Activated T-helper 9 cell treated with anti-CD3 and anti-CD28 coated beads, Interleukin-2, amount 50 U/mL, for 16 hours (primary cell): ENCODE data around the gene CNR1.
"Not testable (repeated sequence)": the region's sequence is repeated elsewhere in the genome, so short reads cannot be mapped to it uniquely, and the experiment has no call there.

Experiments
- DNase-seq: peaks from one replicate; pipeline ENCODE4 v3.0.0-alpha.2; 2020; ENCODE audit warnings: low read depth

CNR1 gene

DNA sequence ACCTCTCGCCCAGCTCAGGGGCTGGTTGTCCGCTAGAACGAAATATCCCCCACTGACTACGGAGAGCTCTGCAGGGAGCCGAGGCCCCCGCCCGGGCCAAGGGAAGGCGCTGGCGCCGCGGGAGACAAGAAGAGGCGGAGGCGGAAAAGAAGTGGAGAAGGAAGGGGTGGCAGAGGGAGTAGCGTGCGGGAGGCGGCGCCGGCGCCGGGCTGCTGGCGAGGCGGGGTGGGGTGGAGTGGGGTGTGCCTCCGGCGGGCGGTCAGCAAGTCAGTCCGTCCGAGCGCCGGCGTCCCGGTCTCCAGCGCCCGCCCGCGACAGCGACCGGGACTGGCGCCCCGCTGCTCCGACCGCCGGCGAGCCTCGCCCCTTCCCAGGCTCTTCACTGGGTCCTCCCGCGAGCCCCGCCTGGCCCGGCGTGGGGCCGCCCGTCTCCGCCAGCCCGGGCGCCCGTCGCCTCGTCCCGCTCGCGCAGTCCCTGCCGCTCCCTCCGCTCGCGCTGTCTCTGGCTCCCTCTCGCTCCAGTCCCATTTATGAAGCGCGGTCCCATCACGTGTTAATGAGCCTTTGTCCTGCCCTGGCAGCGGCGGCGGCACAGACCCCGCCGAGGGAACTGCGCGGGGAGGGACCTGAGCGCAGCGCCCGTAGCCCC is at the start of gene CNR1:
Gene CNR1, minus strand, starts transcription at position 504 of the 649 bp plus-strand sequence. CDS start 21,073 bp downstream, outside the sequence.
- DNase-seq = no peak

DNA sequence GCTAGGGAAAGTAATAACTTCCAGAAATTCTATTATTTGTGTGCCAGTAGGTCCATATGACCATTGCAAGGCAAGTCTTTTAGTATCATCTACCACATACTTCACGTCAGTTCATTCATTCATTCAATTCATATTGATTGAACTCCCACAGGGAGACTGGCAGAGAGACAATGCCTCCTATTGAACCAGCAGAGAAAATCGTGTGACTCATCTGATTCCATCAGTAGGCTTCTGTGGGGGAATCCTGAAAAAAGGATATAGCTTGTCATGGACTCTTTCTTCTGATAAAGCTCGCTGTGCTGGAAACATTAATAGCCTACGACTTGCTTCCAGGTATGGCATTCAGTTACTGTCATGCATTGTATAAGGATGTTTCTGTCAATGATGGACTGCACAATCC is 45.3 kb upstream of the CNR1 start:
- no peak for DNase-seq

DNA sequence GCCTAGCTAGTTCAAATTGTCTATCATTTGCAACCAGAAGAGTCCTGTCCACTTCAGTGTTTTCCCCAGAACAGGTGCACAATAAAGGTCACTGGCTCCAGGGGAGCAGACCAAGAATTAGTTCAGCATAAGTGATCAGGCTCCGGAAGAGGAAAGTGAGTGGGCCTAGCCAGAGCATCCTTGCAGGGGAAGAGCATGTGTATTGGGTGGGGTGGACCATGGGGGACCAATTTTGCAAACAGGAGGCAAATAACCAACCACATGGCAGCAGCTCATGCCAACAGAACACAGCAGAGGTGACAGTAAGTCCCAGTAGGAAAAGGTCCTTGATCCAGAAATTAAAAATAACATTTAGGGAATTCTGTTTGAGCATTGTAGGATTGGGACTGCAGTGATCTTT is 43.2 kb upstream of the CNR1 start:
- no peak for DNase-seq

DNA sequence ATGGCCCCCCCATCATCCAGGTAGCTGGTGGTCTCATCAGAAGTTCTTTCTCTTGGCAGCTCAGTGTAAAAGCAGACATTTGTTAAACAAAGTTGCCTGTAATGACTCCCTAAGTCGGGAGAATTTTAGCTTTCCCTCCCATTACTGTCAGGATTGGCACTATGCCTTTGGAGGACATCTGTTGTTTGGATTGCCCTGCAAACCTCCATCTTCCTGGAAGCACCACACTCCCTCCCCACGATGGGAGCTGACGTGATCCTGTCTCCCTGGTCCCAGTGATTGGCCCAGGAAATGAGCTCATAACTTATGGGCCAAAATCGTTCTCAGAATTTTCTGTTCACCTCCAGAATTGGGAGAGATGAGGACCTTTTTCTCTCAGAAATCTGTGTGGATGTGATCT is 42.6 kb upstream of the CNR1 start:
- DNase-seq = no peak

DNA sequence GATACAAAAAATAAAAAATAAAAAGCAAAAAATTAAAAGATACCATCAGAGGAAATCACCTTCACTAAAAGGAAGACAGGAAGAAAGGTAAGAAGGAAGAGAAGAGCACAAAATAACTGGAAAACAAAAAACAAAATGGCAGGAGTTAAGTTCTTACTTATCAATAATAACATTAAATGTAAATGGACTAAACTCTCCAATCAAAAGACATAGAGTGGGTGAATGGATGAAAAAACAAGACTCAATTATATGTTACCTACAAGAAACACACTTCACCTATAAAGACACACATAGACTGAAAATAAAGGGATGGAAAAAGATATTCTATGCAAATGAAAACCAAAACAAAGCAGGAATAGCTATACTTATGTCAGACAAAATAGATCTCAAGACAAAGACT is 35.6 kb upstream of the CNR1 start:
- DNase-seq = not testable (repeated sequence)

DNA sequence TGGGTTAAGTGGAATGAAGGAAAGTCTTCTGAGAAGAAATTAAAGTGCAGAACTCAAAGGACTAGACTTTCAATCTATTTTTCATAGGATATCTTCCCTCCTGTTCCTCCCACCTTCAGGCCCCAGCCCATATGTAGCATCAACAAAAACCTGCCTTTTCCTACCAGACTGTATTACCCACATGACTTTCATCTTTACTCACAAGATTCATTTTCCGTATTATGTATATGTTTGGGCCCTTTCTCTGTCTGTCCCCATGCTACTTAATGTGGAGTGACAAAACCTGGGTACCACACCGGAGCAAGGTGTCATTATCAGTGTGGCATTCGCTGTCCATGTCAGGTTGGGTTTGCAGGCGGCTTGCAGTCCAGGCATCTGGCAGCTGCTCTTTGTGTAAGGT is 18.8 kb upstream of the CNR1 start:
- no peak for DNase-seq

DNA sequence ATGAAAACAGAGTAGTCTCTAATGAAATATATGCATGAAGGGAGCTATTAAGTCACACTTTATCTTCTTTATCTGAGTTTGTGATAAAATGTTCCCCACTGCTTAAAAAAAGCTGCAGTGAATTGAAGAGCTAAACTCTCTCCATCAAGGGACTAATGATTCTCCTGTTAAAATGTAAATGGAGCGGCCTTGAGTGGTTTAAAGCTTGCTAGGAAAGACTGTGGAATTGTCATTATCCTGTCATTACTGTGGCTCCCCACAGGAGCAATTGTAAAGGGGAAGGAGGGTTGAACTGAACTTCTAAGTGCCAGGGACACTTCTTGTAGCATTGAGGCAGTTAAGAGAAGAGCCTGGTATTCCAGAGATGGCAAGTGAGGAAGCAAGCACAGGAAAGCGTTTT is 17.3 kb upstream of the CNR1 start:
- DNase-seq = no peak

DNA sequence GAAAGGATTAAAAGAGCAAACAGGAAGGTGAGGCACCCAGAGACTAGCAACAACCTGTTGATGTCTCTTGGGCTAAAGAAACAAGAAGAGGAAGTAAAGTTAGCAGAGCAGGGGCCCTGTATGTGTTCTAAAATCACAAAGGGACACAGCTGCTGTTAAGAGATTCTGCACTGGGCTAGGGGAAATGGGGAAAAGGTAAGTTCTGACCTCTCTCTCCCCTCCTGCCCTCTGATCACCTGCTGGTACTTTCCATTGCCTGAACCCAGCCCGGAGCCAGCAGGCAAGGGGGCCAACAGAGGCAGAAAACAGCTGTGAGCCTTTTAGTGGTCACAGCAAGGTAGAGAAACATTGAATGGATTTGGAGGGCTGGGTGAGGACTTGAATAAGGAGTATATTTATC is 13.5 kb upstream of the CNR1 start:
- DNase-seq = no peak

DNA sequence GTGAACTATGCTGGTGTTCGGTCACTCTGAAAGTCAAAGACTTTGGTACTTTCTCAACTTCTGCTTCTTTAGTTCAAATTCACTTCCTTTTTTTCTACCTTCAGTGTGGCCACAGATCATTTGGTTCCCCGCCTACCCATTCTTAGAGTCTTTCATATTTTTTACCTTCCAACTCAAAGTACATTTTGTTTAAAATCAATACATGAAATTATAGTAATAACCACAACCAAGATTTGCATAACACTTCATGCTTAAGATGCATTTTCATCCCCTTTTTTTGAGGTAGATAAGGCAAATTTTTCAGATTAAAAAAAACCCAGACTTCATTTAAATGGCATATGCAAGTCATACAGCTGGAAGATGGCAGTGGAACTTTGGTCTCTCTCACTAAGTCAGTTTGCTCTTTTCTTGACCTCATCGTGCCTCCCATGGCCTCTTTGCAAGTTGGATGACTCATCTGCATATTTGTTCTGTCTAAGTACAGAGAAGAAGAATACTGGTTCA is 11.9 kb upstream of the CNR1 start:
- no peak for DNase-seq

DNA sequence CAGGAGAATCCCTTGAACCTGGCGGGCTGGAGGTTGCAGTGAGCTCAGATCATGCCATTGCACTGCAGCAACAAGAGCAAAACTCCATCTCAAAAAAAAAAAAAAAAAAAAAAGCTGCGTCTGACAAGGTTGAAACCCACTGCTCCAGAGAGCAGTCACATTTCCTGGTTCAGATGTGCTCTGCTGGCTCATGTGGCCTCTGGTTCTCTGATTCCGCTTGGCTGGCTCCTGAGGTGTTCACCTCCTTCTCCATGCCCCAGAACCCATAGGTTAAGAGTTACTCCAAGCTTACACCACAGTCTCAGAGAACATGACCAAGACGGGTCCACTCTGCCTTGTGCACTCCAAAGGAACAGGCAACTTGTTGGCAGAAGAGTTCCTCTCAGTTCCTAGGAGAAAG is 8.8 kb upstream of the CNR1 start:
- no peak for DNase-seq

DNA sequence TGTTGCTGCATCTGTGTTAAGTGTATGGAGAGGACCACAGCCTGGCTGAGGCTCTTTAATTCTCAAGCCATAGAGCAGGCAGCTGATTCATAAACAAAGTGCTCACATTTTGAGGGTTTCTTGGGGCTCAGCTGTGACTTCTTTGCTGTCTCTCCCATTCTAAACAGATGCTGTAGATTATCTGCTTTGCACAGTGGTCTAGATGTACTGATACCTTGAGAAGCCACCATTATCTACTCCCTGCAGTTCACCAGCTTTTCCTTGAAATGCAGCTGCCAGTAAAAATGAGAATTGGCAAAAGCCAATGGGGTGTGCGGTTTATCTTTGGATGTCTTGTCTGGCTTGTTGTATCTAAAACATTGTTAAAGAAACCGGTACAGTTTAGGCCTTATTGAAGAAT is 5.2 kb upstream of the CNR1 start:
- DNase-seq = no peak

DNA sequence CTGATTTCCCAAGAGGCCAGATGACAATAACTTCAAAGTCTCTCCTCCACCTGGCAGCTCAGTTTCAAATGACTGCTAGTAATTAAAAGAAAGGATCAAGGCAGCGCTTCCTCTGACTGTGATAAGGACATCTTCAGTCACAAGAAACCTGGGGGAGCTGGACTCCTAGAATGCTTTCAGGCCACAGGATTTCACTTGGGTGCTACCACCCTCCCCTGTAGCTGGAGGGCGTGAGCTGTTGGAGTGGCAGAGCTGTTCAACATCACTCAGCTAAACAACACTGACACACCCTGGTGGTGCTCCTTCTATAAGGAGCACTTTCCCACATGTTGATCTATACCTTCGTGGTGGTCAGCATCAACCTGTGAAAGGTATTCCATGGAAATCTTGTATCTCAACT is 2.2 kb upstream of the CNR1 start:
- no peak for DNase-seq

DNA sequence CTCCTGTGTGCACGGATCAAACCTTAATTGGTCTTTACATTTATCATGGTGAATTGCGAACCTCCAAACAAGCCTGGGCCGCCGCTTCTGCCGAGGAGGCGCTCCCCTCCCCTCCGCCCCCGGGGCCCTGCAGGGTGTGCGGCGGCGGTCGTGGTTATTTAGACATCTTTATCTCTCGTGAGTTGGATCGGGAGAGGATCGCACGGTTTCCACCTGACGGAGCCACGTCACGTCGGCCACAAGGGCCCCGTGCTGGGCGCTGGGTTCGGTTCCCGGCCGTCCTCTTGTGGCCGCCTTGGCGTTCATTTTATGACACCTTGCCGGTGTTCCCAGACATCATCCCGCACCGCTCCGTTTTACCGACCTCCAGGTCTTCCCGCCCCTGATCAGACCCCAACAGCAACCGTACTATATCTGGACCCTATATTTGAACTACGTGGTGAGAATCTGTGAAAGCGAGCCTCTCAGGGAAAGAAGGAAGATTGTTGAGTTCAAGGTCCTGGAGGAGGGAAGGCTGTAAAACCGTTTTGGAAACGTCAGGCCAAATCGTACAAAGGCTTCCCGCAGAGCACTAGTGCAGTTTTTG is 1.3 kb upstream of the CNR1 start:
- DNase-seq = no peak

DNA sequence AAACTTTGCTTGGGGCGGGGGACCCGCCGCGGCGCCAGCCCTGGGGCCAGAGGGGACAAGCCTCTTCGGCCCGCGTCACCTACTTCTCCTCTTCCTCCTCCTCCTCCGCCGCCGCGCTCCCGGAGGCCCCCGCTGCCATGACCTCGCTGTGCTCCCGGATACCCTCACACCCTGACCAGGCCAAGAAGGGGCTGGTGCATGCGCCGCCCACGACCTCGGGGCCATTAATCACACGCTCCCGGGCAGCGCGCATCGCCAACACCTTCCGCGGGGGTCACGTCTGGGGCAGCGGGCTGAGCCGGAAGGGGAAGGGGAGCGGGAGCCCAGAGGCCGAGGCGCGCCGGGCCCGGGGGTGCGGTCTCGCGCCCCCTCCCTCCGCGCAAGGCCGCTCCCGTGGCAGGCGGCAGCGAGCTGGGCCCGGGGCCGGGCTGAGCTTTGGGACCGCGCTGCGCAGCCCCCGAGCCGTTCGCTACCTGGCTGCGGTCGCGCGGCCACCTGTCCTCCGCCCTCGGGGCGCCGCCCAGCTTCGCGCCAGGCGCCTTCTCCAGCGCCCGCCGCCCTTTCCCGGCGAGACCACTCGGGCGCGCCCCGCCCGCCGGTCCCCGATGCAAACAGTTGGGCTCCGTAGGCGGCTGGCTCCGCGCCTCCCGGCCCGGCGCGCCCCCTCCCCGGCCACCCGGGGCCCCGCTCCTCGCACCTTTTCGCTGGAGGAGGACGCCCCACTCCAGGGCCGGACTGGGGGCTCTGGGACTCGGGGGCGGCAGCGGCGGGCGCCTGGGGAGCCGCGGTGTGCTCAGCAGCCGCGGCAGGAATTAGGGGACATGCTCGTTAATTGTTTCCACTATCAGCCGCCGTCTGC is 575 bp upstream of the CNR1 start:
- no peak for DNase-seq

DNA sequence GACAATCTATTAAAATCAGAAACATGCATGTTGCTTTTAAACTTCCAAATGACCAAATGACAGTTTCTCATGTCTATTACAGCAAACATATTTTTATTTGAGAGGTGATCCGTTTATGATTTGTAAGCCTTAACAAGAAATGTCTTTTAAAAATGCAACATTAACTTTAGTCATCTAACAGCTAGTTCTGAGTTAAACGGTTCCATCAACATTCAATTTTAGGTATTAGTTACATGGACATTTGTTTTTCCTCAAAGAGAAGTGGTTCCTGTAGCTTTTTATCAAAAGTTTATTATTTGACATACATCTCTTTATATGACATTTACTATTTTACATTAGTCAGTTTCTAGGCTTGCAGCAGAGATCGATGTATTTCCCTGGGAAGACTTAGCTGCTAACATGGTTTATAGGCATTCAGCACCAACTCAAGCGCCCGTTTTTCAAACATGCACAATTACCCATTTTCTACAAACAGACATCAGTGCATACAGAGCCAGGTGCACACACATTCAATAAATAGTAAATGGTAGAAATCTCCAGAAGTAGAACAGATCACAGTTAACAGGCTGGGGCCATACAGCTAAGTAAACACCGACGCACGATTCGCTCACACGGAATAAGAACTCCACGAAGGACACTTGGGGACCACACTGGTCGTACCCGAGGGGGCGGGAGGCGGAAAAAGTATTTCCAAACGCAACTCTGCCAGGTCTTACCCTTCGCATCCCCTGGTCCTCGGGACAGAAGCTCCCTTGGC is 882 bp downstream of the CNR1 start:
- no peak for DNase-seq

DNA sequence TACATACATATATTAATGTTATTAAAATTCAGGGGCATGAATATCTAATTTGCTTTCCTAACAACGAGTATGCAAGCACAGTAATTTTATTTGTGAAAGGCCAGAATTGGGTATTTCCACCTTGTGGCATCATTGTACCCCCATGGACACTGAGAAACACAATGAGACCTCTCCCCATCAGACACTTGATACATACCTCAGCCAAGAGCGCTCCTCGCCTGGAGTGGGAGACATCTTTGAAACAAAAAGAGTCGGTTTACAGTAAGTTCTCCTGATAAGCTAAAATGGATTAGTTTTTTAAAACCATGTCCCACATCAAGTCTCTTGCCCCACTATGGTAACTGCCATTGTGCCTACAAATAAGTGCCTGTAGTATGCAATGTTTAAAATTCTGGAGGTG is 2.1 kb downstream of the CNR1 start:
- no peak for DNase-seq

DNA sequence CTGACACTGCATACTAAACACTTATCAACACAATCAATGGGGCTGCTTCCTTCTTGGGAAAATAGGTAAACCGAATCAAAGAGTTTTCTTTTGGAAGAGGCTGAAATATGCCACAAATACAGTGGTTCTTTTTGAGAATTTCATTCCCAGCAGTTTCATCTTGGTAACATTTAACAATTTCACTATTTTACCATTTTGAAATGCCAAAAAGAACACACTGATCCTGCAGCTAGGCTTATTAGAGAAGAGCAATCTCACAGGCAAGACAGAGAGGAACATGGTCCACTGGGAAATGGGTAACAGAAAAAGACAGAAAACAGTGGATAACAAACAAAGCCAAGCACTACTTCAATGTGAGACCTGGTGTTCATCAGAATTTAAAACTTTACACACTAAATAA is 2.5 kb downstream of the CNR1 start:
- DNase-seq = no peak

DNA sequence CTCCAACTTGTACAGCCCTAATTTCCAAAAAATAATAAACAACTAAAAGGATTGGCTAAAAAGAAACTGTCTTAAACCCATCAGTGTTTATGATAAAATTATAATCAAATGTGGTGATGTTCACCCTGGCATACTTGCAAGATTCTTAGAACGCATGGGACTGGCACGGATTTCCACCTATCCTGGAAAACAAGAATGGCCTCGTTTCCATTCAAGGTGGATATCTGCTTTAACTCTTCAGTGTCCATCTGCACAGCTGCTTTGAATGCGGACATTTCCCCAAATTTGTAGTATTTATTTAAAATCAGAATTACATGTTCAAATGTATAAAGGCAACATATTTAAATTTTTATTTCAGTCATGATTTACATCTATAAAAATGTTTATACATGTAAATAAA is 4.2 kb downstream of the CNR1 start:
- no peak for DNase-seq

DNA sequence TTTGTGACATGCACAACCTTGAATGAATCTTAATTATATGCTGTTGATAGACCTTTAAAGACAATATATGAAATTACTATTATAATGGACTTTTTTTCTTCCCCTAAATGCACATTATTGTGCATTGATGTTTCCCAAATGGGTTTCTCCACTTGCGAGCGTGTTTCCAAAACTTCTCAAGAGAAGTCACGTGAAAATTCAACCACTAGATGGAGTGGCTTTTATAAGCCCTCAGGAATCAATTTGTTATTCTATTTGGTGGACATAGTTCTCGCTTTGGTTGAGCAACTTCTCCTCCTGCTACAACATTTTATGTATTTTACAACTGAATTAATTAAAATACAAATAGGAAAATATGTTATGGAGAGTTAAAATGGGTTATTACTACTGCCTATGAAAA is 9.0 kb downstream of the CNR1 start:
- DNase-seq = no peak

DNA sequence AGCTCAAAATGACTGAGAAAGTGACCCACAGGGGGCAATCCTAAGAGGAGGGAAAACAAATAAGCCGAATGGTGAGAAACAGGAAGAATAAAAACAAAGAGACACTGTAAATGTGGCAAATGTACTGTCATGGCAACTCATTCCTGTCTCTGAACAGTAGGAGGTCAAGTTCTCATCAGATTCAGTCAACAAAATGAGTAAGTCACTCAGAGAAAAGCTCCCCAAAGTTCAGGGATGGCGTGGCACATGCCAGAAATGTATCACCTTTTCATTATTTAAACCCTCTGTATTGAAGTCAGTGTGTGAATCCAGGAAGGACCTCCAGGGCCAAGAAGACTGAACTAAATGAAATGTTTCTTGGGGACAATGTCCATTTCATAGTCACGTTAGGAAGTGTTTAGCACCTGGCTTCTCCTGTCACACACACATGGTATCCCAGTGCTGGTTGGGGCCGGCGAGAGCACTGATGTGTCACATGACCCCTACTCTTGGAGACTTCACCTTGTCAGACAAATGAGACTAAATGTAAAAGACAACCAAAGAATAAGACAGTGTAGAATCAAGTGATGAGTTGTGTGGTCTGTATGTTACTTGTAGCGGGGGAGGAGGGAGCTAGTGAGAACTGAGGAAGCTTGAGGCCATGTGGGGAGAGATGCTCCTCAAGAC is 20.7 kb downstream of the CNR1 start:
- DNase-seq = no peak

DNA sequence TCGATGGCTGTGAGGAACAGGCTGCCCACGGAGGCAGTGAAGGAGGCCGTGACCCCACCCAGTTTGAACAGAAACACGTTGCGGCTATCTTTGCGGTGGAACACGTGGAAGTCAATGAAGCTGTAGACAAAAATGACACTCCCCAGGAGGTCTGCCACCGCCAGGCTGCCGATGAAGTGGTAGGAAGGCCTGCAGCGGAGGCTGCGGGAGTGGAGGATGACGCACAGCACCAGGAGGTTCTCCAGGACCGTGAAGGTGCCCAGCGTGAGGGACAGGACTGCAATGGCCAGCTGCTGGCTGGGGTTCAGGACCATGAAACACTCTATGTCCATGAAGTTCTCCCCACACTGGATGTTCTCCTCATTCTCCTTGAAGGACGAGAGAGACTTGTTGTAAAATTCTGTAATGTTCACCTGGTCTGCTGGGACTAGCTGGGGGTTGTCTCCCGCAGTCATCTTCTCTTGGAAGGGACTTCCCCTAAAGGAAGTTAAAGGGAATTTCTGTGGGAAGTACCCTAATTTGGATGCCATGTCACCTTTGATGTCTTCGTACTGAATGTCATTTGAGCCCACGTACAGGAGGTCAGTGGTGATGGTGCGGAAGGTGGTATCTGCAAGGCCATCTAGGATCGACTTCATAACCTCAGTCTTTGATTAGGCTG is 21.4 kb downstream of the CNR1 start:
- no peak for DNase-seq
